Measurements from ENCODE around the gene TPCN2.

The TPCN2 gene

GRCh38 chr11:69121021-69121420 lies 72.3 kb downstream of the TPCN2 start:
- peaks cover 41% of the 10 kb centered on the region for H3K4me1 Mint-ChIP-seq (ENCODE audit: low read depth)
- no peaks in the 10 kb centered on the region for H3K27me3 Mint-ChIP-seq
- H3K27ac Mint-ChIP-seq: peak overlapping the region; percentile 34
- no peak overlapping the region for H3K4me3 Mint-ChIP-seq
- H3K9me3 Mint-ChIP-seq (ENCODE audit: low read depth): peaks cover 3% of the 10 kb centered on the region
- H3K36me3 Mint-ChIP-seq: no peaks in the 10 kb centered on the region

- Mint-ChIP-seq H3K9me3 (ENCODE audit: low read depth) (peaks cover 3% of the 10 kb centered on the region), H3K27me3 (no peaks in the 10 kb centered on the region), H3K36me3 (no peaks in the 10 kb centered on the region), H3K4me1 (ENCODE audit: low read depth) (peaks cover 41% of the 10 kb centered on the region), H3K4me3 (peak overlapping the region; percentile 13), H3K27ac (peak overlapping the region; percentile 34)
These were observed 73.0 kb downstream of the TPCN2 start for GRCh38 chr11:69121621-69122325.

- Mint-ChIP-seq H3K36me3 (no peaks in the 10 kb centered on the region), H3K27me3 (no peaks in the 10 kb centered on the region), H3K4me1 (ENCODE audit: low read depth) (peaks cover 41% of the 10 kb centered on the region), H3K9me3 (ENCODE audit: low read depth) (peaks cover 3% of the 10 kb centered on the region), H3K4me3 (peak overlapping the region; percentile 68), H3K27ac (peak overlapping the region; percentile 54)
These were observed 73.5 kb downstream of the TPCN2 start for GRCh38 chr11:69122326-69122629.

- peaks cover 3% of the 10 kb centered on the region for H3K9me3 Mint-ChIP-seq (ENCODE audit: low read depth)
- peaks cover 41% of the 10 kb centered on the region for H3K4me1 Mint-ChIP-seq (ENCODE audit: low read depth)
- H3K27ac Mint-ChIP-seq: peak overlapping the region; percentile 81
- H3K36me3 Mint-ChIP-seq: peaks cover 2% of the 10 kb centered on the region
- H3K4me3 Mint-ChIP-seq: peak overlapping the region; percentile 68
- H3K27me3 Mint-ChIP-seq: no peaks in the 10 kb centered on the region
These were observed 74.1 kb downstream of the TPCN2 start for GRCh38 chr11:69122630-69123431.

GRCh38 chr11:69123593-69124545 lies 75.1 kb downstream of the TPCN2 start:
- H3K9me3 Mint-ChIP-seq (ENCODE audit: low read depth): peaks cover 4% of the 10 kb centered on the region
- H3K27me3 Mint-ChIP-seq: no peaks in the 10 kb centered on the region
- H3K4me3 Mint-ChIP-seq: peak overlapping the region; percentile 68
- peak overlapping the region; percentile 81 for H3K27ac Mint-ChIP-seq
- peaks cover 41% of the 10 kb centered on the region for H3K4me1 Mint-ChIP-seq (ENCODE audit: low read depth)
- peaks cover 3% of the 10 kb centered on the region for H3K36me3 Mint-ChIP-seq

GRCh38 chr11:69125861-69126260 lies 77.1 kb downstream of the TPCN2 start:
- peaks cover 3% of the 10 kb centered on the region for H3K9me3 Mint-ChIP-seq (ENCODE audit: low read depth)
- no peak overlapping the region for H3K27ac Mint-ChIP-seq
- peaks cover 5% of the 10 kb centered on the region for H3K36me3 Mint-ChIP-seq
- peaks cover 43% of the 10 kb centered on the region for H3K4me1 Mint-ChIP-seq (ENCODE audit: low read depth)
- no peaks in the 10 kb centered on the region for H3K27me3 Mint-ChIP-seq
- no peak overlapping the region for H3K4me3 Mint-ChIP-seq

DNA sequence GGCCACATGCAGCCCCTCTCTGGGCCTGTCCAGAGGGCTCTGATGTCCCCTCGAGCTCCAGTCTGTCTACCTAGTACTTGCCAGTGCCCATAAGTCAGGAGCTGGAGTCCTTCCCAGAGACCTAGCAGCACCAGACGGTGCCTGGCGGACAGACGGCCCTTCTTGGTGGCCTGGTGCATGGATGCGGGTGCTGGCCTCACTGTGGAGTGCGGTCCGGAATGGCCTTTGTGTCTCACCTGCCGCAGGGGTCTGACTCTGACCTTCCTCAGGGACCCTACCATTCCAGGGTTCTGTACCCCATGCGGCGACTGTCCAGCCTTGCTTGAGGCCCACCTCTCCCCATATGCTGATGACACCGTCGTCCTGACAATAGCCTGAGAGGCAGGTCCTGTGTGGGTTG lies 77.6 kb downstream of the TPCN2 start:
- peaks cover 43% of the 10 kb centered on the region for H3K4me1 Mint-ChIP-seq (ENCODE audit: low read depth)
- H3K27me3 Mint-ChIP-seq: no peaks in the 10 kb centered on the region
- H3K4me3 Mint-ChIP-seq: no peak overlapping the region
- H3K9me3 Mint-ChIP-seq (ENCODE audit: low read depth): peaks cover 3% of the 10 kb centered on the region
- H3K27ac Mint-ChIP-seq: no peak overlapping the region
- peaks cover 5% of the 10 kb centered on the region for H3K36me3 Mint-ChIP-seq

- Mint-ChIP-seq H3K4me1 (ENCODE audit: low read depth) (peaks cover 35% of the 10 kb centered on the region), H3K27ac (no peak overlapping the region), H3K27me3 (no peaks in the 10 kb centered on the region), H3K9me3 (ENCODE audit: low read depth) (peaks cover 3% of the 10 kb centered on the region), H3K36me3 (peaks cover 5% of the 10 kb centered on the region), H3K4me3 (no peak overlapping the region)
These were observed 78.5 kb downstream of the TPCN2 start for GRCh38 chr11:69127081-69127850.

- Mint-ChIP-seq H3K4me3 (no peak overlapping the region), H3K4me1 (ENCODE audit: low read depth) (peaks cover 29% of the 10 kb centered on the region), H3K36me3 (peaks cover 5% of the 10 kb centered on the region), H3K27me3 (no peaks in the 10 kb centered on the region), H3K27ac (no peak overlapping the region), H3K9me3 (ENCODE audit: low read depth) (peaks cover 3% of the 10 kb centered on the region)
These were observed 79.2 kb downstream of the TPCN2 start for GRCh38 chr11:69127884-69128283.

- peaks cover 19% of the 10 kb centered on the region for H3K4me1 Mint-ChIP-seq (ENCODE audit: low read depth)
These were observed 80.3 kb downstream of the TPCN2 start for GRCh38 chr11:69129053-69129452.

GRCh38 chr11:69129647-69130046 lies 80.9 kb downstream of the TPCN2 start:
- peaks cover 9% of the 10 kb centered on the region for H3K36me3 Mint-ChIP-seq
- no peak overlapping the region for H3K27ac Mint-ChIP-seq
- no peak overlapping the region for H3K4me3 Mint-ChIP-seq
- peaks cover 3% of the 10 kb centered on the region for H3K9me3 Mint-ChIP-seq (ENCODE audit: low read depth)
- H3K27me3 Mint-ChIP-seq: no peaks in the 10 kb centered on the region
- H3K4me1 Mint-ChIP-seq (ENCODE audit: low read depth): peaks cover 15% of the 10 kb centered on the region

More at GRCh38 chr11:69129053-69129452, 80.3 kb downstream of the TPCN2 start:
- peaks cover 8% of the 10 kb centered on the region for H3K36me3 Mint-ChIP-seq
- H3K9me3 Mint-ChIP-seq (ENCODE audit: low read depth): peaks cover 3% of the 10 kb centered on the region
- H3K27ac Mint-ChIP-seq: no peak overlapping the region
- H3K4me3 Mint-ChIP-seq: no peak overlapping the region
- no peaks in the 10 kb centered on the region for H3K27me3 Mint-ChIP-seq

DNA sequence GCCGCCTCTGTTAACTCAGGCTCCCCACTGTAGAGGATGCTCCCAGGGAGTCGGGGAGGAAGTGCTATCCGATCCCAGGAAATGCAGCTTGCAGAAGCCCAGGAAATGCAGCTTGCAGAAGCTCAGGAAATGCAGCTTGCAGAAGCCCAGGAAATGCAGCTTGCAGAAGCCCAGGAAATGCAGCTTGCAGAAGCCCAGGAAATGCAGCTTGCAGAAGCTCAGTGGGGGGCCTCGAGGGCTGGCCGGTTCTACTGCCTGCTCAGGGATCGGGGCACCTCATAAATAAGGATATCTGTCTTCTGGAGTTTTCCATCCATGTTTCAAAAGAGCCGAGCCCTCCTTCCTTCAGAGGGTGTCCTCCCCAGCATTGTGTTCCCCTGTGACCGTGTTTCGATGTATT lies 81.9 kb downstream of the TPCN2 start:
- H3K4me1 Mint-ChIP-seq (ENCODE audit: low read depth): peaks cover 12% of the 10 kb centered on the region
- H3K27me3 Mint-ChIP-seq: no peaks in the 10 kb centered on the region
- peaks cover 3% of the 10 kb centered on the region for H3K9me3 Mint-ChIP-seq (ENCODE audit: low read depth)
- H3K36me3 Mint-ChIP-seq: peaks cover 9% of the 10 kb centered on the region
- H3K4me3 Mint-ChIP-seq: no peak overlapping the region
- H3K27ac Mint-ChIP-seq: no peak overlapping the region

- no peaks in the 10 kb centered on the region for H3K27me3 Mint-ChIP-seq
- H3K36me3 Mint-ChIP-seq: peaks cover 13% of the 10 kb centered on the region
- peaks cover 3% of the 10 kb centered on the region for H3K9me3 Mint-ChIP-seq (ENCODE audit: low read depth)
- H3K4me1 Mint-ChIP-seq (ENCODE audit: low read depth): peaks cover 16% of the 10 kb centered on the region
- H3K4me3 Mint-ChIP-seq: no peak overlapping the region
- no peak overlapping the region for H3K27ac Mint-ChIP-seq
These were observed 82.4 kb downstream of the TPCN2 start for GRCh38 chr11:69131121-69131566.

DNA sequence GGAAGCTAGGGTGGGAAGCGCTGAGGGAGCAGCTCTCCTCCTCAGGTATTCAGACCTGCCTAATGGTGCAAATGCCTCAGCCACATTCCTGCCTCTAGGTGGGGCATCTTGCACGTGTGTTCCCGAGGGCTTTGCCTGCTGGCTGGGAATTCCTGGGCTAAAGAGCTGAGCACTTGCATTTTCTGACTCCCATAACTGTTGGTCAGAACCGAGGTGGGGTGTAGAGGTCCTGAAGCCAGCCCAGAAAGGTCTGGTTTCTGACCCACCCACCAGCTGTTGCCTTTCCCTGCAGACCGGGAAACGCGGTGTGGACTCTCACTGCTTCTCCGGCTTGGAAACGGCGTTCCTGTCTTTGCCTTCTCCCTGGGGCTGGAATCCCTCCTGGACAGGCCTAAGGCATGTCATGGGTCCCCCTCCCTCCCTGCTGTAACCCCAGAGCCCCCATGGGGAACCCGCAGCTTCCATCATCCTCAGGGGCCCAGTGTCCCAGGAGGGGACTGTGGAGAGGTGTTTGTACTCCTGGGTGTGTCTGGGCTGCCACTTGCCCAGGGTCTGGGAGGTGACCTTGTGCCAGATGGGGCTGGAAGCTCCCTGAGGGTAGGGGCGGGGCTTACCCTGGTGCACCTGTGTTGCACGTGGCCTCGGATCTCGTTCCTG lies 83.0 kb downstream of the TPCN2 start:
- H3K4me3 Mint-ChIP-seq: no peak overlapping the region
- peaks cover 3% of the 10 kb centered on the region for H3K9me3 Mint-ChIP-seq (ENCODE audit: low read depth)
- no peaks in the 10 kb centered on the region for H3K27me3 Mint-ChIP-seq
- peaks cover 19% of the 10 kb centered on the region for H3K4me1 Mint-ChIP-seq (ENCODE audit: low read depth)
- H3K36me3 Mint-ChIP-seq: peaks cover 15% of the 10 kb centered on the region
- H3K27ac Mint-ChIP-seq: no peak overlapping the region

Measured in activated naive CD8-positive, alpha-beta T cell (primary cell).